ENCODE data around the gene TNS3.

GRCh38 chr7:47345857-47346298 lies 236.0 kb downstream of the TNS3 start:
- TF ChIP-seq CTCF (IDR thresholded peaks at IDR 0.05; ENCODE audit: insufficient read depth, low read length) (no peak), POLR2AphosphoS5 (IDR thresholded peaks at IDR 0.05; ENCODE audit: low read depth) (no peak)

Data from HL-60 (cell line).